Suprapubic skin (tissue), 4 donors: ENCODE data around the gene COQ3.

Experiments used
- EP300 ChIP-seq: sonication (generic); formaldehyde crosslinking; IDR thresholded peaks from one replicate; pipeline ENCODE4 v1.6.1; 2017; ENCODE audit warnings: antibody characterized with exemption
- POLR2A ChIP-seq, 2 donors: fragments of 450-650 bp; IDR thresholded peaks; one replicate each; pipeline ENCODE4 v1.6.1; 2017; ENCODE audit warnings: antibody characterized with exemption in 2 of 2, mild to moderate bottlenecking in 2 of 2, moderate library complexity in 2 of 2
- POLR2AphosphoS5 ChIP-seq, 3 donors: sonication (generic); formaldehyde crosslinking; IDR thresholded peaks; one replicate each; pipeline ENCODE4 v1.6.1; 2017; ENCODE audit warnings: antibody characterized with exemption in 3 of 3
- TF ChIP-seq, protein P1 (sequence below), 2 donors: fragments of 200-600 bp in 1 of 2; fragments of 450-650 bp in 1 of 2; sonication (generic) in 1 of 2; IDR thresholded peaks; one replicate each; pipeline ENCODE4 v1.5.1; 2016 to 2019; ENCODE audit warnings: antibody characterized with exemption in 2 of 2, mild to moderate bottlenecking in 1 of 2, moderate library complexity in 1 of 2

DNA sequence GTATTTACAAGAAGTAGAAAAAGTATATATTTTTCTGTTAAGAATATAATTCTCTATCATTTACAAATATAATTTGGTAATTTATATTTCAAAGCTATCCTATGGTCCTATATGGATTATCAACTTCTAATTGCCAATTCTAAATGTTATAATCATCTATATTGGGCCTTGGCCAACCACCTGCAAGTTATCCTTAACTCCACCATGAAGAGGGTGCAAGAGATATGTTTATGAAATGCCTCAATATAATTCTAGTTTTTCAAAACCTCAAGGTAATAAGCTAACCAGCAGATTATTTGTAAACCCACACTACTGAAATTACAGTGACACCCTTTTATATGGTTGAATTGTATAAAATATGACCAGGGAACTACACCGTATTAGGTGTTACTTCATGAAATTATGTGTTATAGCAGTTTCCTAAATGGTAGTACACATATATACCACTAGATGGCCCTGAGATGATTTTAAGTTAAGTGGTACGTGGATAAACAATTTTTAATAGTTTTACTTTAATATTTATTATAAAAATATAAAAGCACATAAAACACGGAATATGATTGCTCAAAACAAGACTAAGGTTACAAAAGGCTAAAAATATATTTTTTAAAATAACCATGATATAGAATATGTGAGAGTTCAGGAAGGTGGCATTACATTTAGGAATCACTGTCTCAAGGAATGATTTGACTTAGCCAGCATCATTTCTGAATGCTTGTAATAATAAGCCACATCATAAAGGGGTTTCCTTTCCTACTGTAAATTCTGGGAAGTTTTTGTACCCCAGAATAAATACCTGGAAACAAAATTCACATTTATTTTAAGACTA lies 40.9 kb upstream of the COQ3 start:
- TF ChIP-seq, protein P1, sequence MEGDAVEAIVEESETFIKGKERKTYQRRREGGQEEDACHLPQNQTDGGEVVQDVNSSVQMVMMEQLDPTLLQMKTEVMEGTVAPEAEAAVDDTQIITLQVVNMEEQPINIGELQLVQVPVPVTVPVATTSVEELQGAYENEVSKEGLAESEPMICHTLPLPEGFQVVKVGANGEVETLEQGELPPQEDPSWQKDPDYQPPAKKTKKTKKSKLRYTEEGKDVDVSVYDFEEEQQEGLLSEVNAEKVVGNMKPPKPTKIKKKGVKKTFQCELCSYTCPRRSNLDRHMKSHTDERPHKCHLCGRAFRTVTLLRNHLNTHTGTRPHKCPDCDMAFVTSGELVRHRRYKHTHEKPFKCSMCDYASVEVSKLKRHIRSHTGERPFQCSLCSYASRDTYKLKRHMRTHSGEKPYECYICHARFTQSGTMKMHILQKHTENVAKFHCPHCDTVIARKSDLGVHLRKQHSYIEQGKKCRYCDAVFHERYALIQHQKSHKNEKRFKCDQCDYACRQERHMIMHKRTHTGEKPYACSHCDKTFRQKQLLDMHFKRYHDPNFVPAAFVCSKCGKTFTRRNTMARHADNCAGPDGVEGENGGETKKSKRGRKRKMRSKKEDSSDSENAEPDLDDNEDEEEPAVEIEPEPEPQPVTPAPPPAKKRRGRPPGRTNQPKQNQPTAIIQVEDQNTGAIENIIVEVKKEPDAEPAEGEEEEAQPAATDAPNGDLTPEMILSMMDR (IDR thresholded peaks at IDR 0.05), result peak in 1 of 2 donors; percentile 56
- TF ChIP-seq POLR2AphosphoS5 (IDR thresholded peaks at IDR 0.05), result no peak
- no peak for TF ChIP-seq POLR2A (IDR thresholded peaks at IDR 0.05)
- no peak for TF ChIP-seq EP300
